Testis (tissue), 2 donors: ENCODE data around the gene GP1BA.

ENCODE experiments used
- CTCF ChIP-seq, 3 experiments: fragments of 450-650 bp in 2 of 3; fragments of 200-600 bp in 1 of 3; sonication (generic) in 1 of 3; IDR thresholded peaks; one replicate each; pipeline ENCODE4 v1.5.1; 2016 to 2019; ENCODE audit warnings: antibody characterized with exemption in 3 of 3, mild to moderate bottlenecking in 2 of 3, moderate library complexity in 1 of 3
- POLR2A ChIP-seq: fragments of 450-650 bp; IDR thresholded peaks from one replicate; pipeline ENCODE4 v1.6.1; 2017; ENCODE audit warnings: antibody characterized with exemption, mild to moderate bottlenecking, moderate library complexity

DNA sequence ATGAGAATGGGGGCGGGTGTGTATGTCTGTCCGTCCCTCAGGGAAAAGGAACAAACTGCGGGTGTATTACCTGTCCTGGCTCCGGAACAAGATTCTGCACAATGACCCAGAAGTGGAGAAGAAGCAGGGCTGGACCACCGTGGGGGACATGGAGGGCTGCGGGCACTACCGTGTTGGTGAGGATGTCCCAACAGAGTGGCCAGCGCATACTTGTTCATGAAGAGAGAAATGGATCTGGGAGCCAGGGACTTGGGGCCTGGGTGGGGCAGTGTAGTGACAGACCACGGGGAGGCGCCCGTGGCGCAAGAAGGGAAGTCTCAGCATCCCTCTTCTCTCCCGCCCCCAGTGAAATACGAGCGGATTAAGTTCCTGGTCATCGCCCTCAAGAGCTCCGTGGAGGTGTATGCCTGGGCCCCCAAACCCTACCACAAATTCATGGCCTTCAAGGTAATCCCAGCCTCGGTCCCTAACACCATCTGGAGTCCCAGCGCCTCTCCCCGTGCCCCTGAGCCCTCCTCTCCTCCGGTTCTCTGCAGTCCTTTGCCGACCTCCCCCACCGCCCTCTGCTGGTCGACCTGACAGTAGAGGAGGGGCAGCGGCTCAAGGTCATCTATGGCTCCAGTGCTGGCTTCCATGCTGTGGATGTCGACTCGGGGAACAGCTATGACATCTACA is 36.3 kb upstream of the GP1BA start:
- TF ChIP-seq CTCF (IDR thresholded peaks at IDR 0.05) (no peak), POLR2A (no peak)
